ENCODE measurements around the gene C1orf35.

- TF ChIP-seq GATA2 (IDR thresholded peaks at IDR 0.05; ENCODE audit: low read depth, low read length) (no peak), GATA3 (IDR thresholded peaks at IDR 0.05; ENCODE audit: low read depth, low read length) (no peak)
These were observed 41.6 kb downstream of the C1orf35 start for GRCh38 chr1:228061411-228062084.

Data from SH-SY5Y (cell line).